Stimulated activated CD8-positive, alpha-beta memory T cell treated with anti-CD3 and anti-CD28 coated beads, Interleukin-7, amount 100 ng/mL, for 48 hours (primary cell): ENCODE results near the gene BEST4.
"Not testable (repeated sequence)": the region's sequence is repeated elsewhere in the genome, so short reads cannot be mapped to it uniquely, and the experiment has no call there.

Experiments used
- DNase-seq, 2 donors: peaks; one replicate each; pipeline ENCODE4 v3.0.0-alpha.2; 2020; ENCODE audit warnings: low read depth in 1 of 2; ENCODE audit errors: extremely low read depth in 1 of 2

BEST4 gene

DNA sequence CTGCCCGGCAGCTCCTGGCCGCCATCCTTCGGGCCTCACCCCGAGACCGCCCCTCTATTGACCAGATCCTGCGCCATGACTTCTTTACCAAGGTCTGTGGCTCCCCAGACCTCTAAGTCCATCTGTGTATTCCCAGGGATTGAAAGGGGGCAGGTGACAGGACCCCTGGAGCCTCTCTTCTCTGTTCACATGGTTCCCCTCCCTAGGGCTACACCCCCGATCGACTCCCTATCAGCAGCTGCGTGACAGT, 15.0 kb upstream of the BEST4 start:
- DNase-seq: no peak

DNA sequence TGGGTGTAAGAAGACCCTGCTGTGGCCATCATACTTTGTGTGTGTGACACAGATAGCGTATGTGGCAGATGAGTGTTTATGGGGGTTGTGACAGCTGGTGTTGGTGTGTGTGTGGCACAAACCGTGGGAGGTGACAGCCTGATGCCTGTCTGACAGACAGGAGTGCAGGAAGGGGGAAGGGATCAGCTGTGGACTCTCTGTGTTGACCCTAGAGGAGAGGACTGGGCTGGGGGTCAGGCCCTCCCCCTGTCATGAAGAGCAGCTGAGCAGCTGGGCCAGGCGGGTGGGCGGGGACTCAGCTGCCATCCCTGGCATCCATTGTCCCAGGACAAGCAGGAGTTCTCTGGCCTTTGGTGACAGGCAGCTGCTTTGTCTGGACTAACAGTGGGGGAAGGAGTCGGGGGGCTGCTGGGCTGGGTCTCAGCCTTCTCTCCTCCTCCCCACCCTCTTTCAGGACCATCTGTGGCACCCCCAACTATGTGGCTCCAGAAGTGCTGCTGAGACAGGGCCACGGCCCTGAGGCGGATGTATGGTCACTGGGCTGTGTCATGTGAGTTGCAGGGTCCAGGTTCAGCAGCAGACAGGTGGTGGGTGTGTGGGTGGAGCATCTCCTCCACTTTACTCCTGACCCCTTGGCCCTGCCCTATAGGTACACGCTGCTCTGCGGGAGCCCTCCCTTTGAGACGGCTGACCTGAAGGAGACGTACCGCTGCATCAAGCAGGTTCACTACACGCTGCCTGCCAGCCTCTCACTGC, 14.5 kb upstream of the BEST4 start:
- no peak for DNase-seq

DNA sequence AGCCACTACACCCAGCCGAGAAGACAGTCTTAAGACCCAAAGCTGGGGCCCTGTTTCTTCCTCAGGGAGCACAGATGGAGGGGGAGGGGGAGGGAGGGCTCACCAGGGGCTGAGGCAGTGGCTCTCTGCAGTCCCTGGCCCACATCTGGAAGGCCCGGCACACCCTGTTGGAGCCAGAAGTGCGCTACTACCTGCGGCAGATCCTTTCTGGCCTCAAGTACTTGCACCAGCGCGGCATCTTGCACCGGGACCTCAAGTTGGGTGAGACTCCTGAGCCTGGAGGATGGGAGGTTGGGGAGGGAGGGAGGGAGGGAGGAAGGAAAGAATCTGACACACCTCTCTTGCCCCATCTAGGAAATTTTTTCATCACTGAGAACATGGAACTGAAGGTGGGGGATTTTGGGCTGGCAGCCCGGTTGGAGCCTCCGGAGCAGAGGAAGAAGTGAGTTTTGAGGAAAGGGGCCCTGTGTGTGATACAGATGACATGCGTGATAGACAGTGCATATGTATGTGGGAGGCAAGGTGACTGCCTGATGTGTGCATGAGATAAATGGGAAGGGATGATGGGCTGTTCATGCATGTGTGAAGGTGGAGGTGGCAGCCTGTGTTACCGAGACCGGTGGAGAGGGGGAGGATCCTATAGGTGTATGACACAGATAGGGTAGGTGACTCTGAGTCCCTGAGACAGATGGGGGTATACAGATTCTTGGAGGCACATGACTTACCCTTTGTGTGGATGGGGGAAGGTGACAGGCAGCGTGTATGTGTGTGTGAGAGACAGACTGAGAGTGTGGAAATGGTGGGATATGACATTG, 13.7 kb upstream of the BEST4 start:
- no peak for DNase-seq

DNA sequence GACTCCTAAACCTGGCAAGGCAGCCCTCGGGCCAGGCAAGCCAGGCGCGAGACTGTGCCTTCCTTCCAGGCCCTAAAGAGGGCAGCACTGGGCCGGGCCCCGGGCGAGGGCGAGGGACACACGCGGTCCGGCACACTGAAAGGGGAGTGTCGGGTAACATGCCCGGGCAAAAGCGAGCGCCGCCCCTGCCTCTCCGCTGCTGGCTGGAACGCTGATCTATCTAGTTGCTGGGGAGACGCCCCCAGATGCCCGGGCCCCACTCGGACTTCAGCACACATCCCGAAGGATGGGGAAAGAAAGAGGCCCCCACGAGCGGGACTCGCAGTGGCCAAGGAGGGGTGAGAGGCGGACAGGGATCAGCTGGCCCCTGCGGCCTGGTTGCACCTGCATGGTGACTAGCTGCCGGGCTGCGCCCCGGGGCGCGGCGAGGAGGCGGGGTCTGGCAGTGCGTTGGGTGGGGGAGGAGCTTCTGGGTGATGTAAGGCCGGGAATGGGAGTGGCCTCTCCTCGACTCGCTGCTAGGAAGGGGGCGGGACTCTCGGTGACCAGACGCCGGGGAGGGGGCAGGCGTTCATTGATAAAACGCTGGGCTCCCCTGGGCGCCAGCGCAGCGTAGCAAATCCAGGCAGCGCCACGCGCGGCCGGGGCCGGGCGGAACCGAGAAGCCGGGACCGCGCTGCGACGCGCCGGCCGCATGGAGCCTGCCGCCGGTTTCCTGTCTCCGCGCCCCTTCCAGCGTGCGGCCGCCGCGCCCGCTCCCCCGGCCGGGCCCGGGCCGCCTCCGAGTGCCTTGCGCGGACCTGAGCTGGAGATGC, 12.0 kb upstream of the BEST4 start, which contains the start of gene PLK3:
TSS of gene PLK3 (plus strand) at position 608 of the 815 bp plus-strand sequence. CDS start at position 695, 87 bp downstream.
- DNase-seq: peak; percentile 95 to 97

DNA sequence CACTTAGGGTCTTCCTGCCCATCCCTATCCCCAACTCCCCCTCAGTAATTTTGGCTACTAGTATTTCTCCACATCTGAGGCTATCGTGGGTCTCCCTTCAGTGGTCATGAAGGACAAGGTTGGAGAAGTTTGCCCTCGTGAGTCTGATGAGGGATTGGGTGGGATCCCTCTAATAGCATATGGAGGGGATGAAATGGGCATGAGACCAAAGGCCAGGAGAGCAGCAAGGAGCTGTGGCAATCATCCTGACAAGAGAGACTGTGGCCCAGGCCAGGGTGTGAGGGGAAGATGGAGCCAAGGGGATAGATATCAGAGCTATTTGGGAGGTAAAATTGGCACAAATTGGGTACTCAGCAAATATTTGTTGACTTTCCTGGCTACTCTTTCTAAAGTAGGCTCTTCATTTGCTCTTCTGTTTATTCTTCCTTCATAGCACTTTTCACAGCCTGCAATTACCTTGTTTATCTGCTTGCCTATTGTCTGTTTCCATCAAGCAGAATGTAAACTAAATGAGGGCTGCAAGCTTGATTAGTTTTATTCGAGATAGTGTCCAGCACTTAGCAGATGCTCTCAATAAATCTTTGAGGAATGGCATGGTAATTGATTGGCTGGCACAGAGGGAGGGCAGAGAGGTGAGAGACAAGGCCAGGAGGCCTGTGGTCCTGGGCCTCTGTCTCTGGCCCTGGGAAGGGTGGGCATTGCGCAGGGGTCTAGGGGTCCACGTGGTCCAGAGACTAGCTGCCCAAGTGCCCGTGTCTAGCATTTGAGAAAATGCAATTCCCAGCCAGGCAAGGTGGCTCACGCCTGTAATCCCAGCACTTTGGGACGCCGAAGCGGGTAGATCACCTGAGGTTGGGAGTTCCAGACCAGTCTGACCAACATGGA, 10.8 kb upstream of the BEST4 start:
- DNase-seq: no peak

DNA sequence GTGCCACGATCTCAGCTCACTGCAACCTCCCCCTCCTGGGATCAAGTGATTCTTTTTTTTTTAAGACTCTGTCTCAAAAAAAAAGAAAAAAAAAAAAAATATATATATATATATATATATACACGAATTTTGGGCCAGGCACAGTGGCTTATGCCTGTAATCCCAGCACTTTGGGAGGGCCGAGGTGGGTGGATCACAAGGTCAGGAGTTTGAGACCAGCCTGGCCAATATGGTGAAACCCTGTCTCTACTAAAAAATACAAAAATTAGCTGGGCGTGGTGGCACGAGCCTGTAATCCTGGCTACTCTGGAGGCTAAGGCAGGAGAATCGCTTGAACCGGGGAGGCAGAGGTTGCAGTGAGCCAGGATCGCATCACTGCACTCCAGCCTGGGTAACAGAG, 9.9 kb upstream of the BEST4 start:
- DNase-seq: not testable (repeated sequence)

DNA sequence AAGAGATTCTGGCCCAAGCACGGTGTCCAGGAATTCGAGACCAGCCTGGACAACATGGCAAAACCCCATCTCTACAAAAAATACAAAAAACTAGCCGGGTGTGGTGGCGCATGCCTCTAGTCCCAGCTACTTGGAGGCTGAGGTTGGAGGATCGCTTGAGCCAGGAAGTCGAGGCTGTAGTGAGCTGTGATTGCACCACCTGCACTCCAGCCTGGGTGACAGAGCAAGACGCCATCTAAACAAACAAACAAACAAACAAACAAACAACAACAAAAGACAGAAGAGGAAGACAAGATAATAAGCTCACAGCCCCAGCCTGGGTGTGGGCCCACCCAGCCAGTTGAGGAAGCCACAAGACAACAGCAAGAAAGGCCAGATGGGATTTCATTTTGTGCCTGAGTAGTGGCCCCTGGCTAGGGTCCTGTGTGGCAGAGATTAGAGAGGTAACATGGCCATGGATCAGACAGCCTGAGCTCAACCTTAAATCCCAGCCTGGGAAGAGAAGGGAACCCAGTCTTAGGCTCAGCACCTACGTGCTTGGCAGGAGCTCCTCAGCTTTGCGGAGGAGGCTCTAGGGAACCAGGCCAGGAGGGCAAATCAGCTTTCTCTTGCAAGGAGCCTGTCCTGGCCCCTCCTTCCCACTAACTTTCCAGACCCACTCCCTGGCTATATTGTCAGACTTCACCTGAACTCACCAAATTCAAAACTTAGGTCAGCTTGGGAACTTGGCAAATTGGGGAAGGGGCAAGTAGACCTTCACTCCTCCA, 4.9 kb upstream of the BEST4 start:
- no peak for DNase-seq

DNA sequence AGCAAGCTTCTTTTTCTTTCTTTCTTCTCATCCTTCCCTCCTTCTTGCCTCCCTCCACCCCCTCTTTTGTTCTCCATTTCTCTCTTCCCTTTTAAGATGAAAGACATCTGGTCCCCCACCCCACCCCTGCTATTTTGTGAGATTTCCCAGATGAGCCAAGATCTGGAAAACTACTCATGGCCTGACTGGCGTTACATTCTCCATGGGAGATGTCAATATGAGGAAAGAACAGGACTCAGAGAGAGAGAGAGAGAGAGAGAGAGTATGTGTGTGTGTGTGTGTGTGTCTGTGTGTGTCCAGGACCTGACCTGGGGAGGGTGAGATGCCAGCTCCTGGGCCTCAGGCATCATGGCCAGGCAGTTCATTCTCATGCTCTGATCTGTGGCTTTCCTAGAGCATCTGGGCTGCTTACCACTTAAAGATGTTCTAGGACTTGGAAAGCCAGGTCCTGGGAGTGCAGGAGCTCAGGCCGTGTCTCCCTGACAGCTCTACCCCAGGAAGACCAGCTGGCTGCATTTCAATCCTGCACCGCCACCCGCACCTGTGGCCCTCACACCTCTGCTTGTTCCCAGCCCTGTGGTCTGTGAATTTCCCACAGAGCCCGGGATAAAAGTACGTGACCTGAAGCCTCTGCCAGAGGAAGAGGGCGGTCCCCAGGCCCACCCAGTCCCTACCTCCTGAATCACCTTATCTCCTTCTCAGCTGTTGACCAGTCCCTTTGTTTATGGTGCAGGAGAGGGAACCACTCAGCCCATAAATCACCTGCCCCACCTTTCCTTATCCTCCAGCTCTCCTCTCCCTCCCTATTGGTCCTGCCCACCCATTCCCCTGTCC, 3.2 kb upstream of the BEST4 start:
- no peak for DNase-seq

DNA sequence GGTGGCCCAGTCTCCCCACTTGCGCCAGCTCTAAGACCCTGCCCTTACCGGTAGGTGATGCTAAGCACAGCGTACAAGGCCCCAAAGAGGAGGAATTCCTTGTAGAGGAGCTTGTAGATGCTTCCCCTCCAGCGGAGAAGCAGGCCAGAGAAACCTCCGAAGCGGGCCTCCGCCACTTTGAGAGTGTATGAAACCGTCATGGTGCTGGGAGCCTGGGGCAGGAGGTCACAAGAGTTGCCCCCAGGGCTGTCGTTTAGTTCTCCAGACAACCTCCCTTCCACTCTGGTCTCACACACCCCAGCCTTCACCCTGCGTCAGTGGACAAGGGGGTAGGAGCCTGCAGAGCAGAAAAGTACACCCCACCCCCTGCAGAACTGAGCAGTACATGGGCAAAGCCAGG, 464 bp downstream of the BEST4 start:
- no peak for DNase-seq

DNA sequence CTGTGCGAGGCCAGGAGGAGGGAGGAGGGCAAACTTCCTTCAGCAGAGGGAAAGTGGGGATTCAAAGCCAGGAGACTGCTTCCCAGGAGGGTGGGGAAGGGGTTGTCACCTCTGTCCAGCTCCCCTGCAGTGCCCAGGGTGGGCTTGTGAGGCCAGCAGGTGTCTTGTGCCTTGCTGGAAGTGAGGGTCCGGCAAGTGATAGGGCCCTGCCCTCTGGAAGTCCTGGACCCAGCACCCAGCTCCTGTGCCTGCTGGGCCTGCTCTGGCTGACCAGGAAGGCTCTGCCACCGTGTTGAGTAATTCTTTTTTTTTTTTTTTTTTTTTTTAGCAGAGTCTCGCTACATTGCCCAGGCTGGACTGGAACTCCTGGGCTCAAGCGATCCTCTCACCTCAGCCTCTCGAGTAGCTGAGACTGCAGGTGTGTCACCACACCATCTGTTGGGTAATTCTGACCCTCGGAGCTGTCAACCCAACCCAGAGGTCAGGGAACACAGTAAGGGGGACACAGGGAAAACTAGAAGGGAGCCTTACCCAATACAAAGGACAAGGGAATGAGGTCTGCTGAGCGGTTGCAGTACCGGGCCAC, 1.0 kb downstream of the BEST4 start:
- no peak for DNase-seq

DNA sequence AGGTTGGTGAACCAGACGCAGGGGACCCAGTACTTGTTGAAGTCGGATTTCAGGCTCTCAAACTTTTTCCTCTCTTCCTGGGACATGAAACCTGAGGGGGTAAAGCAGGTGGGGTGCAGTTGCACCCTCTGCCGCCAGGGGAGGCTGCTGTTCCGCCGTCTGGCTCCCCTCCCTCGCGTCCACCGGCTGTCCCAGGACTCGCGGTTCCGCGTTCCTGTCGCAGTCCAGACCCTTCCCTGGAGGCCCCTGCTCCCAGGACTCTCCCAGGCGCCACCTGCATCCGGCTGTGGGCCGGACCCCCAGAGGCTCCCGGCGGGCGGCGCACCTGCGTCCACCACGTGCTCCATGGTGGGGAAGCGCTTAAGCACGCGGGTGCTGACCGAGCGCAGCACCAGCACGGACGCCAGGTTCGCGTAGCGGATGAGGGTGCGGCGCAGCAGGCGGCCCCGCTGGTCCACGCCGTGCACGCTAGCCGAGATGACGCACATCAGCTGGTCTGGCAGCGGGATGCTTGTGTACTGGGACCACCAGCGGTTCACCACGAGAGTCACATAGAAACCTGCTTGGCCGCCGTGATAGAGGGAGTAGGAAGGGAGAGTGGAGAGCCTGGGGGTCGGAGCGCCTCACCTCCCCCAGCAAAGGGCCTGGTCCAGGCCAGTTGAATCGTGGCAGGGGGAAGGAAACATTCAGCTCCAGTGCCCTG, 1.7 kb downstream of the BEST4 start:
- no peak for DNase-seq

DNA sequence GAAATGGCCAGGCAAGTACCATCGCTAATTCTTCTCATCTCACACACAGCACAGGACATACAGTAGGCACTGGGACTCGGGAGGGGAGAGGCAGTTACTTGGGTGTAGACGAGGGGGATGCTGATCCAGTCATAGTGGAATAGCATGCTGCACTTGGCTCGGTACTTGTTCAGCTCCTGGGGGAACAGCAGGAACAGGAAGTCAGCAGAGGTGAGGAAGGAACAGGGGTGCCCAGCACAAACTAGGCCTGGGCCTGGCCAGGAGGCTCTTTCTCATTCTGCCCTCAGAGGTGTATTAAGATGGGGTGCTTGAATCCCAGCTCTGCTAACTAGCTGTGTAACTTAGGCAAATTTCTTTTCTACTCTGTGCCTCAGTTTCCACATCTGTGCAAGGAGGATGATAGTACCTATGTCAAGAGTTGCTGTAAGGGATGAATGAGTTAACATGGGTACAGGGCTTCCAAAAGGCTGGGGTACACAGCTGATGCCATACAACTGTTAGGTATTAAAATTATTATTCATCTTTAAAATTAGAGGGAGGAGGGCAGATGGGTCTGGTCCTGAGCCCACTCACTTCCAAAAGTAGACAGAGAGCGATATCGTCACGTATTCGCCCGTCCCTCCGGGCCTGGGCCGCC, 2.4 kb downstream of the BEST4 start:
- no peak for DNase-seq

DNA sequence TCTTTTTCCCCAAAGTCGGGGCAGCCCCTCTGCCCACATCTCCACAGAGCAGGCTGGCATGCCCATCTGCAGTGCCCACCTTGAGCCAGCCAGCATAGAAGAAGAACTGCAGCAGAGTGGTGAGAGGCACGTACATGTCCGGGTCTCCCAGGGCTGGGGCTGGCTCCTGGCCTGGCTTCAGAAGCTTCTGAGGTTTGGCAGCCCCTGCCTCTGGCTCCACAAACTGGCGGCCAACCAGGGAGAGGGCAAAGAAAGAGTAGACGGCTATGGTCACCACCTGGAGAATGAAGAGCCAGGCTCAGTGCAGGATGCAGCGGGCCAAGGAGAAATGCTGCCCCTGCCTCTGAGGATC, 3.0 kb downstream of the BEST4 start:
- DNase-seq: no peak

DNA sequence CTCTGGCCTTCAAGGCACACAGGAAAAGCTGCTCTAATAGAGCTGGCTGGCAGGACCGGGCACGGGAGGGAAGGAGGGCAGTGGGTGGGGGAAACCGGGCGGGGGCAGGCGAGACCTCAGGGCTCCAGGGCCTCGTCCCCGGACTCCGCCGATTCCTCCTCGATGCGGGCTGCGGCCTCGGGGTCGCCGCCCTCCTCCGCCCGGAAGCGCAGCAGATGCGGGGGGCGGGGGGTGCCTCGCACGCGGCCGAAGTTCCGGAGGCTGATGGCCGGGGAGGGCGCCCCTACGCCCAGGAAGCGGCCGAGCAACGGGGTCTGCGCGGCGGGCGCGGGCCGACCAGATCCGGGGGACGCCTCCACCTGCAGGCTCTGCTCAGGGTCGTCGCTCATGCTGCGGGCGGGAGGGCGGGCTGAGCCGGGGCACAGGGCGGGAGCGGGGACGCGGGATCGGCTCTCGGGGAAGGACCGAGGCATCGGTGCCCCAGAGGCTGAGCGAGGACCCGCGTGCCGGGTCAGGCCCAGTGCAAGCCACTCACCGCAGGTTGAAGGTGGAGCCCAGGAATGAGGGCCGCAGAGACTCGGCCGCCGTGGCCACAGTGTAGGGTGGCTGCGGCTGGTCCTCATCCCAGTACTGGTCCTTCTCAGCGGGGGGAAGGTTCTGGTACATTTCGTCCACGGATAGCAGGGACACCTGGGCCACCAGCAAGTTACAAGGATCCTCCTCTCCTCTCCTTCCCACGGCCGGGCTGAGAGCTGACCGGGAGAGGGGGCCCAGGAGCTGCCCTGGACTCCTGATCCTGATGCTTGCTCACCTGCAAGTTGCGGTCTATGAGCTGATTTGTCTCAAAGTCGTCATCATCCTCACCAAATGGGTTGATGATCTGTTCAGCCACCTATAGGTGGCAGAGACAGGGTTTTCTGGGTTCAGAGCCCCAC, 3.6 kb downstream of the BEST4 start:
- no peak for DNase-seq

DNA sequence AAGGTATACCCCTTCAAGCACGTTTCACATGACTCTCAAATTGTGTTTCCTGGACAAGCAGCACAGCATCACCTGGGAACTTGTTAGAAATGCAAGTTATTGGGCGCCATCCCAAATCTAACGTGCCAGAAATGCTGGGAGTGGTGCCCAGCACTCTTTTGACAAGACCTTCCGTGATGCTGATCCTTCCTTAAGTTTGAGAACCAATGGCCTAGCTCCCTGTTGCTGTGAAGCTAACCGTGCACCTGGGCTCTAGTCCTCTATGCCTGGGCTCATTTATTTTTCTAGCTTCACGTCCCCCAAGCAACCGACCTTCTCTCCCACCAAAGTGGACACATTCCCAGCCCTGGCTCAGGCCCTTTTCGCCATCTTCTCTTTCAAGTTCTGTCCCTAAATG, 4.3 kb downstream of the BEST4 start:
- DNase-seq: no peak

DNA sequence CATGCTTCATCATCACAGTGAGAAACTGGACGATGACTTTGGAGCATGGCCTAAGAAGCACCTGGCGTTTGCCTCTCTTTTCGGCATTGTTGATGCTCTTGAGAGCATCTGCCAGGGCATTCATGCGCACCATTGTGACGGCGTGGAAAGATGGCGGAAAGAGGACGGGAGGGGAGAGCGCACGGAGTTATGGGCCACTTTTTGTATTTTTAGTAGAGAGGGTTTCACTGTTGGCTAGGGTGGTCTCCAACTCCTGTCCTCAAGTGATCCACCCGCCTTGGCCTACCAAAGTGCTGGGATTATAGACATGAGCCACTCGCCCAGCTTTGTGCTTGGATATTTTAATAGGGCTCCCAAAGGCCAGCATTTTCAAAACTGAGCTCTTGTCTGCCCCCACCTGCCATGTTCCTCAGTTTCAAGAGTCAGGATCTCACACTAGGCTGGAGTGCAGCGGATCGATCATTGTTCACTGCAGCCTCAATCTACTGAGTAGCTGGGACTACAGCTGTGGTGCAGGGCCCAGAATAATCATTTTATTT, 7.3 kb downstream of the BEST4 start:
- no peak for DNase-seq
